HCT116 (cell line): ENCODE measurements around the gene PRKG1.

Experiments
- CTCF ChIP-seq, 3 experiments: fragments of 200-600 bp in 1 of 3; sonication (generic) in 1 of 3; IDR thresholded peaks in 2 of 3; conservative IDR thresholded peaks in 1 of 3; 2 replicates each; pipeline ENCODE4 v1.5.1; 2012 to 2017; ENCODE audit warnings: low read depth in 2 of 3, low read length in 2 of 3, antibody characterized with exemption in 1 of 3, borderline replicate concordance in 1 of 3, control low read depth in 1 of 3, mild to moderate bottlenecking in 1 of 3, mixed read lengths in 1 of 3, mixed run types in 1 of 3, moderate library complexity in 1 of 3; ENCODE audit not compliant: insufficient read depth in 1 of 3
- EZH2 ChIP-seq: fragments of 200-600 bp; sonication (generic); IDR thresholded peaks from 2 replicates; pipeline ENCODE4 v1.6.1; 2017; ENCODE audit warnings: antibody characterized with exemption, mixed run types
- EZH2phosphoT487 ChIP-seq: fragments of 200-600 bp; IDR thresholded peaks from 2 replicates; pipeline ENCODE4 v1.6.1; 2018; ENCODE audit warnings: antibody characterized with exemption, borderline replicate concordance
- JUND ChIP-seq: IDR thresholded peaks from 2 replicates; pipeline ENCODE4 v1.6.1; 2012
- POLR2A ChIP-seq: IDR thresholded peaks from 2 replicates; pipeline ENCODE4 v1.7.0; 2011; ENCODE audit warnings: borderline replicate concordance; ENCODE audit not compliant: insufficient read depth, insufficient read length; ENCODE audit errors: extremely low read depth
- POLR2AphosphoS5 ChIP-seq: IDR thresholded peaks from 2 replicates; pipeline ENCODE4 v1.6.1; 2011; ENCODE audit warnings: mild to moderate bottlenecking, low read depth, low read length, moderate library complexity
- RAD21 ChIP-seq: IDR thresholded peaks from 2 replicates; pipeline ENCODE4 v1.6.1; 2012; ENCODE audit warnings: low read depth, mild to moderate bottlenecking
- SIN3A ChIP-seq: IDR thresholded peaks from 2 replicates; pipeline ENCODE4 v1.6.1; 2012; ENCODE audit warnings: low read depth
- TCF7L2 ChIP-seq: IDR thresholded peaks from 2 replicates; pipeline ENCODE4 v1.7.0; 2011; ENCODE audit warnings: borderline replicate concordance, inconsistent platforms; ENCODE audit not compliant: insufficient read depth, insufficient read length; ENCODE audit errors: extremely low read depth
- ZBTB33 ChIP-seq: IDR thresholded peaks from 2 replicates; pipeline ENCODE4 v1.6.1; 2011; ENCODE audit warnings: mild to moderate bottlenecking, low read length, moderate library complexity; ENCODE audit not compliant: insufficient replicate concordance; ENCODE audit errors: extremely low read depth
- ZFX ChIP-seq: fragments of 450-650 bp; IDR thresholded peaks from 2 replicates; pipeline ENCODE4 v1.6.1; 2017
- ZNF274 ChIP-seq: fragments of 200-500 bp; sonication (Bioruptor generic); IDR thresholded peaks from 2 replicates; pipeline ENCODE4 v1.6.1; 2014; ENCODE audit warnings: mild to moderate bottlenecking, low read depth, low read length, inconsistent platforms
- TF ChIP-seq, protein P1 (sequence below): IDR thresholded peaks from 2 replicates; pipeline ENCODE4 v1.6.1; 2012; ENCODE audit warnings: low read depth

DNA sequence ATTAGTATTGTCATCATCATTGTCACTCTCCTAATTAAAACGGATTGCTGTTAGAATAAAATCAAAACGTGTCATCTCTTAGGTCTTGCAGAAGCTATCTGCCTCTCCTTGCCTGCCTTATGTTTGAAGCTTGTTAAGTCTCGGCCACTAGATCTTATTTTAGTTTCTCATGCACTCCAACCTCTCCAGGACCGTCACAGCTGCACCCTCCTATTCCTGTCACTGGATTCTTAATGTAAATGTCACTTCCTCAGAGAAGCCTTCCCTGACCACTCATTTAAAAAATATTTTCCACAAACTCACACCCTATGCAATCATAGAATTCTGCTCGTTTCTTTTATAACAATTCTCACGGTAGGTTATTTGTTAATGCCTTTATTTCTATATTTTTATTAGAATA, 1135.9 kb downstream of the PRKG1 start:
- no peak for TF ChIP-seq CTCF (IDR thresholded peaks at IDR 0.05 in 2 of 3, conservative IDR thresholded peaks at IDR 0.05 in 1 of 3; ENCODE audit: borderline replicate concordance in 1 of 3, insufficient read depth in 1 of 3, low read depth in 2 of 3, low read length in 2 of 3)
- TF ChIP-seq EZH2phosphoT487, result no peak
- TF ChIP-seq RAD21, result no peak
- no peak for TF ChIP-seq JUND
- no peak for TF ChIP-seq POLR2AphosphoS5
- no peak for TF ChIP-seq POLR2A
- no peak for TF ChIP-seq ZBTB33
- TF ChIP-seq EZH2, result no peak
- no peak for TF ChIP-seq SIN3A
- no peak for TF ChIP-seq ZFX
- TF ChIP-seq, protein P1, sequence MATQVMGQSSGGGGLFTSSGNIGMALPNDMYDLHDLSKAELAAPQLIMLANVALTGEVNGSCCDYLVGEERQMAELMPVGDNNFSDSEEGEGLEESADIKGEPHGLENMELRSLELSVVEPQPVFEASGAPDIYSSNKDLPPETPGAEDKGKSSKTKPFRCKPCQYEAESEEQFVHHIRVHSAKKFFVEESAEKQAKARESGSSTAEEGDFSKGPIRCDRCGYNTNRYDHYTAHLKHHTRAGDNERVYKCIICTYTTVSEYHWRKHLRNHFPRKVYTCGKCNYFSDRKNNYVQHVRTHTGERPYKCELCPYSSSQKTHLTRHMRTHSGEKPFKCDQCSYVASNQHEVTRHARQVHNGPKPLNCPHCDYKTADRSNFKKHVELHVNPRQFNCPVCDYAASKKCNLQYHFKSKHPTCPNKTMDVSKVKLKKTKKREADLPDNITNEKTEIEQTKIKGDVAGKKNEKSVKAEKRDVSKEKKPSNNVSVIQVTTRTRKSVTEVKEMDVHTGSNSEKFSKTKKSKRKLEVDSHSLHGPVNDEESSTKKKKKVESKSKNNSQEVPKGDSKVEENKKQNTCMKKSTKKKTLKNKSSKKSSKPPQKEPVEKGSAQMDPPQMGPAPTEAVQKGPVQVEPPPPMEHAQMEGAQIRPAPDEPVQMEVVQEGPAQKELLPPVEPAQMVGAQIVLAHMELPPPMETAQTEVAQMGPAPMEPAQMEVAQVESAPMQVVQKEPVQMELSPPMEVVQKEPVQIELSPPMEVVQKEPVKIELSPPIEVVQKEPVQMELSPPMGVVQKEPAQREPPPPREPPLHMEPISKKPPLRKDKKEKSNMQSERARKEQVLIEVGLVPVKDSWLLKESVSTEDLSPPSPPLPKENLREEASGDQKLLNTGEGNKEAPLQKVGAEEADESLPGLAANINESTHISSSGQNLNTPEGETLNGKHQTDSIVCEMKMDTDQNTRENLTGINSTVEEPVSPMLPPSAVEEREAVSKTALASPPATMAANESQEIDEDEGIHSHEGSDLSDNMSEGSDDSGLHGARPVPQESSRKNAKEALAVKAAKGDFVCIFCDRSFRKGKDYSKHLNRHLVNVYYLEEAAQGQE, result no peak
- TF ChIP-seq ZNF274, result no peak
- no peak for TF ChIP-seq TCF7L2
